Chondrocyte (in vitro differentiated cells): ENCODE results near the gene IDS. TPM values are rescaled to one million over a fixed set of nuclear protein-coding genes. Genes with fewer than 3 reads are reported as not detected.

Experiments
- DNase-seq: peaks from one replicate; pipeline ENCODE4 v3.0.0; 2021; ENCODE audit warnings: mixed read lengths, low spot score
- H3K27ac Mint-ChIP-seq: one replicate; pipeline ENCODE4 v1.8.0; 2021; ENCODE audit warnings: mild to moderate bottlenecking, moderate library complexity, mixed read lengths; ENCODE audit not compliant: unreplicated experiment
- H3K27me3 Mint-ChIP-seq: 2 replicates; pipeline ENCODE4 v1.8.0; 2021; ENCODE audit warnings: low read depth, mixed read lengths
- H3K36me3 Mint-ChIP-seq: 2 replicates; pipeline ENCODE4 v1.8.0; 2021; ENCODE audit warnings: low read depth, mixed read lengths
- H3K4me1 Mint-ChIP-seq: 2 replicates; pipeline ENCODE4 v1.8.0; 2021; ENCODE audit warnings: low read depth, mild to moderate bottlenecking, mixed read lengths
- H3K4me3 Mint-ChIP-seq: one replicate; pipeline ENCODE4 v1.8.0; 2021; ENCODE audit warnings: mild to moderate bottlenecking, moderate library complexity, mixed read lengths; ENCODE audit not compliant: unreplicated experiment
- H3K9me3 Mint-ChIP-seq: 2 replicates; pipeline ENCODE4 v1.8.0; 2021; ENCODE audit warnings: low read depth, mixed read lengths
- CTCF ChIP-seq: fragments of 200-600 bp; sonication (generic); IDR thresholded peaks from 2 replicates; pipeline ENCODE4 v1.5.0; 2021; ENCODE audit warnings: antibody characterized with exemption, mild to moderate bottlenecking, moderate library complexity
- total RNA-seq: library from RNA; stranded (reverse); gene quantifications from 3 replicates; pipeline ENCODE4 v1.2.1, GENCODE V29; 2021

IDS gene
- total RNA-seq, 1 donor from 2014 or later = 94.1 TPM

- H3K4me3 Mint-ChIP-seq = no peak overlapping the region
- H3K4me1 Mint-ChIP-seq = peaks cover 2% of the 10 kb centered on the region
- DNase-seq = no peak
- peaks cover 13% of the 10 kb centered on the region for H3K9me3 Mint-ChIP-seq
- peak; percentile 76 for TF ChIP-seq CTCF
- H3K27me3 Mint-ChIP-seq = peaks cover 2% of the 10 kb centered on the region
- no peak overlapping the region for H3K27ac Mint-ChIP-seq
- peaks cover 2% of the 10 kb centered on the region for H3K36me3 Mint-ChIP-seq
These were observed 7.2 kb upstream of the IDS start for GRCh38 chrX:149512225-149512885.

DNA sequence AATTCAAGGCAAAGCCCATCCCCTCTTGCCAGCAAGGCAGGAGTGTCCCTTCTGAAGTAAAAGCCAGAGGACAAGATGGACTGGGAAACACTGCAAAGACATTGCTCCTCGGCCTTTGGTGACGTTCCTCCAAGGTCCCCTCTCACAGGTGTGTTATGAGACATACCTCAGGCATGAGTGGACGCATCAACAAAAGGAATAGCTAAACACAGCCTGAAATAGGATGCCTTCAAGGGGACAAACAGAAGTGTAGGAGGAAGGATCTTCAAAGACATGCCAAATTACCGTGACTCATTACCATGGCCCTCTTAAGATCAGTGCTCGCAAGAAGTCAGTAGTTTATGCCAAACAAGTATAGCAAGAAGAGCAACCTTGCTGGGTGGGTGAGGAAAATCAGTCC lies 6.0 kb upstream of the IDS start:
- no peak for TF ChIP-seq CTCF
- H3K4me3 Mint-ChIP-seq = no peak overlapping the region
- peaks cover 2% of the 10 kb centered on the region for H3K27me3 Mint-ChIP-seq
- no peaks in the 10 kb centered on the region for H3K36me3 Mint-ChIP-seq
- H3K9me3 Mint-ChIP-seq = peaks cover 3% of the 10 kb centered on the region
- no peak overlapping the region for H3K27ac Mint-ChIP-seq
- DNase-seq = no peak
- H3K4me1 Mint-ChIP-seq = peaks cover 2% of the 10 kb centered on the region

DNA sequence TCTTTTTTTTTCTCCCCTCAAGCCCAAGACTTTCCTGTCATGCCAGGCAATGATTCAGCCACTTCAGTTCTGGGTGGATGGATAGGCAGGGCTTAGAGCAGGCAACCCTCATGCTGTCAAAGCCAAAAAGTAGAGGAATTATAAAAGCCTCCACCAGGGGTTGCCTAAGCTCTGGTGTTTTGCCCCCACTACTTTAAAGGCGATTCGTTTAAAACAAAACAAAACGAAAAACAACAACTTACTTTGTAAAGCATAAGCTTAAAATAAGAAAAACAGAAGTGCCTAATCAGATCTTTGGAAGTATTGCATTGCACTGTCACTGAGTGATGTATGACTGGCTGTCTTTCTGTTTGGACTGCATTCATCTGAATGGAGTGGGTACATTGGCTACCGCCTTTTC lies 5.3 kb upstream of the IDS start:
- H3K9me3 Mint-ChIP-seq = peaks cover 3% of the 10 kb centered on the region
- no peak overlapping the region for H3K27ac Mint-ChIP-seq
- H3K27me3 Mint-ChIP-seq = peaks cover 2% of the 10 kb centered on the region
- no peaks in the 10 kb centered on the region for H3K36me3 Mint-ChIP-seq
- H3K4me1 Mint-ChIP-seq = peaks cover 5% of the 10 kb centered on the region
- no peak for DNase-seq
- no peak overlapping the region for H3K4me3 Mint-ChIP-seq
- TF ChIP-seq CTCF = peak; percentile 48

- peaks cover 2% of the 10 kb centered on the region for H3K27me3 Mint-ChIP-seq
- no peaks in the 10 kb centered on the region for H3K36me3 Mint-ChIP-seq
- TF ChIP-seq CTCF = no peak
- DNase-seq = no peak
- H3K4me1 Mint-ChIP-seq = peaks cover 11% of the 10 kb centered on the region
- H3K27ac Mint-ChIP-seq = no peak overlapping the region
- H3K9me3 Mint-ChIP-seq = peaks cover 3% of the 10 kb centered on the region
- H3K4me3 Mint-ChIP-seq = no peak overlapping the region
These were observed 3.4 kb upstream of the IDS start for GRCh38 chrX:149508467-149508866.

DNA sequence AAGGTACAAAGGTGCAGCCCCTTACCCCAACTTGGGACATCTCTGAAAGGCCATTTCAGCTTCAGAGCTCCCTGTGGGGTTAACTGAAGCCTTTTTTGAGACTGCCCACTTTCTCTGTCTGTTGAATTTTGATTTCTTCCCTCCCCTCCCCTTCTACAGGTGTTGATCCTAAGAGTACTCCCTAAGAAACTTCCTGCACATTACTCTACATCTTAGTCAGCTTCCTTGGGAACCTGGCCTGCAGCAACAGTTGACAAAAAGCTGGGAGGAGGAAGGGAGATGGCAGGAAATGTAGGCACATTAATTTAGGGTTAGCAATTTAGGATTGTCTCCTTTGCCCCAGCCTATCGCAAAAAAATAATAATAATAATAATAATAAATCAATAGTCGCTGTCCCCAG lies 1.2 kb upstream of the IDS start:
- H3K27me3 Mint-ChIP-seq = peaks cover 2% of the 10 kb centered on the region
- H3K9me3 Mint-ChIP-seq = peaks cover 3% of the 10 kb centered on the region
- H3K36me3 Mint-ChIP-seq = peaks cover 2% of the 10 kb centered on the region
- H3K27ac Mint-ChIP-seq = no peak overlapping the region
- no peak for TF ChIP-seq CTCF
- peaks cover 11% of the 10 kb centered on the region for H3K4me1 Mint-ChIP-seq
- H3K4me3 Mint-ChIP-seq = no peak overlapping the region
- no peak for DNase-seq
